Mesendoderm (in vitro differentiated cells): ENCODE results near the gene ING4.

Source experiments
- DNase-seq: peaks from one replicate; pipeline ENCODE4 v3.0.0; 2013
- H2AK5ac ChIP-seq: 2 replicates; pipeline ENCODE4 v1.6.1; 2013; ENCODE audit warnings: low read length, inconsistent platforms
- H2BK120ac ChIP-seq: 2 replicates; pipeline ENCODE4 v1.6.1; 2013; ENCODE audit warnings: low read depth, mild to moderate bottlenecking, low read length, moderate library complexity, mixed read lengths
- H2BK15ac ChIP-seq: replicated peaks from 2 replicates; pipeline ENCODE4 v1.6.1; 2013; ENCODE audit warnings: low read depth, mild to moderate bottlenecking, moderate library complexity
- H2BK5ac ChIP-seq: 2 replicates; pipeline ENCODE4 v1.6.1; 2013; ENCODE audit warnings: low read length, inconsistent platforms
- H3K18ac ChIP-seq: 2 replicates; pipeline ENCODE4 v1.6.1; 2013; ENCODE audit warnings: mild to moderate bottlenecking, low read length, mixed read lengths
- H3K23ac ChIP-seq: one replicate; pipeline ENCODE4 v1.6.1; 2013; ENCODE audit warnings: low read length
- H3K27ac ChIP-seq: 2 replicates; pipeline ENCODE4 v1.5.1; 2013; ENCODE audit warnings: low read depth, mild to moderate bottlenecking, inconsistent platforms, low read length, moderate library complexity
- H3K27me3 ChIP-seq: 2 replicates; pipeline ENCODE4 v1.6.1; 2013; ENCODE audit warnings: low read length, control low read depth, mild to moderate bottlenecking, inconsistent platforms; ENCODE audit not compliant: insufficient read depth, poor library complexity
- H3K36me3 ChIP-seq: 2 replicates; pipeline ENCODE4 v1.6.1; 2013; ENCODE audit warnings: low read length, inconsistent platforms; ENCODE audit not compliant: control insufficient read depth, insufficient read depth
- H3K4ac ChIP-seq: one replicate; pipeline ENCODE4 v1.6.1; 2013; ENCODE audit warnings: low read depth, mild to moderate bottlenecking, low read length, moderate library complexity
- H3K4me1 ChIP-seq: 2 replicates; pipeline ENCODE4 v1.6.1; 2013; ENCODE audit warnings: low read depth, low read length, inconsistent platforms; ENCODE audit not compliant: control insufficient read depth
- H3K4me2 ChIP-seq: 2 replicates; pipeline ENCODE4 v1.6.1; 2013; ENCODE audit warnings: low read length
- H3K4me3 ChIP-seq: 2 replicates; pipeline ENCODE4 v1.5.1; 2013; ENCODE audit warnings: mild to moderate bottlenecking, low read length
- H3K56ac ChIP-seq: one replicate; pipeline ENCODE4 v1.6.1; 2013; ENCODE audit warnings: low read length
- H3K79me1 ChIP-seq: 2 replicates; pipeline ENCODE4 v1.6.1; 2013; ENCODE audit warnings: low read length, inconsistent platforms
- H3K79me2 ChIP-seq: 2 replicates; pipeline ENCODE4 v1.6.1; 2013; ENCODE audit warnings: mild to moderate bottlenecking, low read length; ENCODE audit not compliant: control insufficient read depth, insufficient read depth
- H3K9ac ChIP-seq: 2 replicates; pipeline ENCODE4 v1.6.1; 2013; ENCODE audit warnings: low read length, inconsistent platforms
- H4K5ac ChIP-seq: one replicate; pipeline ENCODE4 v1.6.1; 2013; ENCODE audit warnings: low read length
- H4K8ac ChIP-seq: one replicate; pipeline ENCODE4 v1.6.1; 2013; ENCODE audit warnings: low read depth, mild to moderate bottlenecking, control low read depth, low read length, moderate library complexity
- WGBS: extraction: QIAGEN DNeasy Blood & Tissue Kit; methylation state at CpG from one replicate; pipeline ENCODE4 v1.1.7; 2013; ENCODE audit warnings: low lambda C conversion rate, missing lambda C conversion rate; ENCODE audit not compliant: insufficient coverage; ENCODE audit errors: extremely low coverage; 5-methylcytosine and 5-hydroxymethylcytosine counted together

ING4 gene

DNA sequence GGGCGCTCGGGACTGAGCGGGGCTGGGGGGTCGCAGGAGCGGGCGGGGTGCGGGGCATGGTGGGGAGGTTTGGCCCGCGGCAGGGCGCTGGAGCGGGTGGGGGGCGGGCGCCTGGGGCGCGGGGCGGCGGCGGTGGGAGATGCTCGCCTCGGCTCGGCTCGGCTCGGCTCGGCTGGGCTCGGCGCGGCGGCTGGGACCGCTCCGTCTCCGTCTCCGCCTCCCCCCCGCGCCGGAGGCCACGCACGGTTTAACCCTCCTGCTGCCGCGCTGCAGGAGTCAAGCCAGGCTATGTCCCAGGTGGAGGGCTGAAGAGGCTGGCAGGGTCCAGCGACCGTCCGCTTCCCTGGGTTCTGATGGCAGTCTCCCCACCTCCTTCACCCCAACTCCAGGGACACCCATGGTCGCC lies 37.7 kb upstream of the ING4 start, which contains the start of gene PIANP:
Gene PIANP (minus strand): TSS at position 170 of the 406 bp plus-strand sequence. CDS start 2,754 bp downstream, outside the sequence.
- no peaks in the 10 kb centered on the region for H3K36me3 ChIP-seq
- no peak for DNase-seq
- H2BK15ac ChIP-seq = no peak within 1 kb of the TSS
- peaks cover 6% of the 10 kb centered on the region for H3K27me3 ChIP-seq
- H3K4ac ChIP-seq = peak within 1 kb of the TSS; percentile 57
- H3K18ac ChIP-seq = peak within 1 kb of the TSS; percentile 77
- H2BK120ac ChIP-seq = no peak within 1 kb of the TSS
- no peak within 1 kb of the TSS for H3K27ac ChIP-seq
- no peak within 1 kb of the TSS for H4K5ac ChIP-seq
- no peak within 1 kb of the TSS for H4K8ac ChIP-seq
- H3K4me1 ChIP-seq = peaks cover 5% of the 10 kb centered on the region
- WGBS = no CpG with 5 or more reads among the region's 43 CpGs
- no peaks in the 10 kb centered on the region for H3K79me1 ChIP-seq
- peak within 1 kb of the TSS; percentile 91 for H3K56ac ChIP-seq
- H3K9ac ChIP-seq = peak within 1 kb of the TSS; percentile 78
- H3K23ac ChIP-seq = peak within 1 kb of the TSS; percentile 68
- H3K4me3 ChIP-seq = peak within 1 kb of the TSS; percentile 64
- no peak within 1 kb of the TSS for H2BK5ac ChIP-seq
- H3K79me2 ChIP-seq = no peaks in the 10 kb centered on the region
- H2AK5ac ChIP-seq = no peak within 1 kb of the TSS
- peak within 1 kb of the TSS; percentile 95 for H3K4me2 ChIP-seq

DNA sequence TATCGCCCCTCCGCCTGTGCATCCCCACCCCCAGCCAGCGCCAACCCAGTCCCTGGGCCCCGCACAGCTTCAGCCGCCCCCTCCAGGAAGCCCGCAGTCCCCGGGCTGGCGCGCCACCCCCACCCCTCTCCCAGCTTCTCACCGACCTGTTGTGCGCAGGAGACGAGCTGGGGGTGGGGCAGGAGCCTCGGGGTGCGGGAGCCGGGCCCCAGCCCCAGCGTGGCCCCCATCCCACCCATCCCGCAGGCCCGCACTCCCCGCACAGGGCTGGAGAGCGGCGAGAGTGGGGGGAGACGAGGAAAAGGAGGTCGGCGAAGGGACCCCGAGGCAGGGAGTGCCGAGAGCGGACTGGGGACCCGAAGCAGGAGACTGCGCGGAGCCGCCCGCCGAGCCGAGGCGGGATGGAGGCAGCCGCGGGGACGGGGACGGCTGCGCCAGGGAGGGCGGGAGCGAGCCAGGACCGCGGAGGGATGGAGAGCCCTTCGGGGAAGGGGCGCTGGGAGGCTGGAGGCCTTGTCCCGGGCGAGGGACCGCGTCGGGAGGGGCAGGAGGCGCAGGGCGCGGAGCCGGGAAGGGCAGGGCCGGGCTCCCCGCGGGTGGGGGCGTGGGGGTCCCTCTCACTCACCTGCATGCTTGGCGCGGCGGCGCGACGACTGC lies 37.2 kb upstream of the ING4 start:
- WGBS = no CpG with 5 or more reads among the region's 65 CpGs
- peak overlapping the region; percentile 77 for H3K18ac ChIP-seq
- H3K4ac ChIP-seq = peak overlapping the region; percentile 57
- H3K27ac ChIP-seq = no peak overlapping the region
- peak overlapping the region; percentile 78 for H3K9ac ChIP-seq
- no peak overlapping the region for H2BK5ac ChIP-seq
- no peak overlapping the region for H4K8ac ChIP-seq
- peaks cover 6% of the 10 kb centered on the region for H3K27me3 ChIP-seq
- H3K79me2 ChIP-seq = no peaks in the 10 kb centered on the region
- peak overlapping the region; percentile 91 for H3K56ac ChIP-seq
- peaks cover 5% of the 10 kb centered on the region for H3K4me1 ChIP-seq
- peak; percentile 41 for DNase-seq
- H2AK5ac ChIP-seq = no peak overlapping the region
- H2BK120ac ChIP-seq = no peak overlapping the region
- peak overlapping the region; percentile 61 for H3K4me2 ChIP-seq
- no peaks in the 10 kb centered on the region for H3K79me1 ChIP-seq
- H4K5ac ChIP-seq = no peak overlapping the region
- peak overlapping the region; percentile 64 for H3K4me3 ChIP-seq
- H3K36me3 ChIP-seq = no peaks in the 10 kb centered on the region
- H2BK15ac ChIP-seq = no peak overlapping the region
- peak overlapping the region; percentile 68 for H3K23ac ChIP-seq

DNA sequence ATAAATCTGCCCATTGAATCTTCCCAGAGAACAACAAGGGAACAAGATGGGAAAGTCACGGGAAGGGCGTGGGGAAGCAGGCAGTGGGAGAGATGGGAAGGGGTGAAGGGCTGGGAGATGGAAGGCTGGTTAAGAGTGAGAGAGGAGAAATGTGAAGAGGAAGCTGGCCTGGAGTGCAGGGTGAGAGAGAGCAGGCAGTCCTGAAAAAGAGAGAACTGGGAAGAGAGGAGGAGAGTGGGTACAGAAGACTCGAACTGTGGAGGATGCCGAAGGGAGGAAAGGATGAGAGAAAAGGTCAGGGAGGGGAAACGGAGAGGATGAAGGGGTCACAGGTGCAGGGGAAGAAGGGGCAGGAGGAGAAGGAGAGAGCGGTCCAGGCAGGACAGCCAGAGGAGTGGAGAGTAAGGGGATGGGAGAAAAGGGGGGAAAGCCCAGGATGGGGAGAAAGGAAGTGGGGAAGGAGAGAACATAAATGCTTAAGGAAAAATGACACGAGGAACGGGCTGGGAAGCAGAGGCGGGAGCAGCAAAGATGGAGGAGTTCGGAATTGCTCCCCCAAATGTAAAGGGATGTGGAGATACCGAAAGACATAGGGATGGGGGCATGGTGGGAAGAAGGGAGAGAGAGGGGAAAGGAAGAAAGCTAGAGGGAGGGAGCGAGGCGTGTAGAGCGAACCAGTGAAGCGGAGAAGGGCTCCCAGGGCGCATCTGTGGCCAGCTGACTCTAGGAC lies 36.5 kb upstream of the ING4 start:
- no peak overlapping the region for H2BK5ac ChIP-seq
- no peaks in the 10 kb centered on the region for H3K79me2 ChIP-seq
- H4K8ac ChIP-seq = no peak overlapping the region
- H2BK15ac ChIP-seq = no peak overlapping the region
- H3K23ac ChIP-seq = no peak overlapping the region
- H2BK120ac ChIP-seq = no peak overlapping the region
- H3K18ac ChIP-seq = peak overlapping the region; percentile 77
- H4K5ac ChIP-seq = no peak overlapping the region
- H3K36me3 ChIP-seq = no peaks in the 10 kb centered on the region
- no peak for DNase-seq
- H3K4ac ChIP-seq = peak overlapping the region; percentile 57
- peak overlapping the region; percentile 61 for H3K4me2 ChIP-seq
- no CpG with 5 or more reads among the region's 16 CpGs for WGBS
- peak overlapping the region; percentile 91 for H3K56ac ChIP-seq
- H2AK5ac ChIP-seq = no peak overlapping the region
- H3K4me1 ChIP-seq = peaks cover 5% of the 10 kb centered on the region
- no peaks in the 10 kb centered on the region for H3K79me1 ChIP-seq
- H3K27ac ChIP-seq = no peak overlapping the region
- peaks cover 6% of the 10 kb centered on the region for H3K27me3 ChIP-seq
- H3K9ac ChIP-seq = peak overlapping the region; percentile 78
- H3K4me3 ChIP-seq = peak overlapping the region; percentile 19

DNA sequence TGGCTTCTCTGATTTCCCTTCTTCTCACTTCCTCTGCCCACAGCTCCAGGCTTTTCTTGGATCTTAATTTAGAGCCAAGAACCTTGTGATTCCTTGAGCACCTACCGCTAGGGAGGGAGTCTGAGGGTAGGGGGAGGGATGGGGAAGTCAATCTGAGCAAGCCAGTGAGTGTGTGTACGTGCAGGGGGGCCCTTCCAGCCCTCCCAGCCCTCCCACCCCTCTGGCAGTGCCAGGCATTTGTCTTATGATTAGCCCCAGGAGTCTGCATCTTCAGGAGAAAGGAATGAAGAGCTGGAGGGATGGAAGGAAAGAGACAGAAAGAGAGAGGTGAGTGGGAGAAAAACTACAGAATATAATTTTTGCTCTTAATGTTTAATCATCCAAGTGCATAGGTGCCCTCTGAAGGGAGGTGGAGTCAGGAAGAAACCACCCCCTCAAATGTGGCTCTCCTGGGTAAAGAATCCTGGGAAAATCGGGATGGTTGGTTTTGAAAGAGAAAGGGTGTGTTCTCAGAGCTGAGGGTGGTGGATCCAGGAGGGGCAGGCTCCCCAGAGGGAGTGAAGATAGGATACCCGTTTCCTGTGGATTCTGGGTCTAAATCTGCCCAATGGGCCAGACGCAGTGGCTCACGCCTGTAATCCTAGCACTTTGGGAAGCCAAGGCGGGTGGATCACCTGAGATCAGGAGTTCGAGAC lies 35.6 kb upstream of the ING4 start:
- Histone ChIP-seq H3K36me3 (no peaks in the 10 kb centered on the region), H4K8ac (no peak overlapping the region), H2BK120ac (no peak overlapping the region), H2BK5ac (no peak overlapping the region), H3K4me1 (peaks cover 5% of the 10 kb centered on the region), H3K27me3 (peaks cover 6% of the 10 kb centered on the region), H3K23ac (no peak overlapping the region), H3K18ac (peak overlapping the region; percentile 7), H2BK15ac (no peak overlapping the region), H4K5ac (no peak overlapping the region), H2AK5ac (no peak overlapping the region), H3K9ac (peak overlapping the region; percentile 21), H3K4me2 (no peak overlapping the region), H3K79me2 (no peaks in the 10 kb centered on the region), H3K79me1 (no peaks in the 10 kb centered on the region), H3K56ac (peak overlapping the region; percentile 52), H3K27ac (no peak overlapping the region), H3K4ac (no peak overlapping the region), H3K4me3 (no peak overlapping the region)
- WGBS = no CpG with 5 or more reads among the region's 8 CpGs
- DNase-seq = peak; percentile 45

DNA sequence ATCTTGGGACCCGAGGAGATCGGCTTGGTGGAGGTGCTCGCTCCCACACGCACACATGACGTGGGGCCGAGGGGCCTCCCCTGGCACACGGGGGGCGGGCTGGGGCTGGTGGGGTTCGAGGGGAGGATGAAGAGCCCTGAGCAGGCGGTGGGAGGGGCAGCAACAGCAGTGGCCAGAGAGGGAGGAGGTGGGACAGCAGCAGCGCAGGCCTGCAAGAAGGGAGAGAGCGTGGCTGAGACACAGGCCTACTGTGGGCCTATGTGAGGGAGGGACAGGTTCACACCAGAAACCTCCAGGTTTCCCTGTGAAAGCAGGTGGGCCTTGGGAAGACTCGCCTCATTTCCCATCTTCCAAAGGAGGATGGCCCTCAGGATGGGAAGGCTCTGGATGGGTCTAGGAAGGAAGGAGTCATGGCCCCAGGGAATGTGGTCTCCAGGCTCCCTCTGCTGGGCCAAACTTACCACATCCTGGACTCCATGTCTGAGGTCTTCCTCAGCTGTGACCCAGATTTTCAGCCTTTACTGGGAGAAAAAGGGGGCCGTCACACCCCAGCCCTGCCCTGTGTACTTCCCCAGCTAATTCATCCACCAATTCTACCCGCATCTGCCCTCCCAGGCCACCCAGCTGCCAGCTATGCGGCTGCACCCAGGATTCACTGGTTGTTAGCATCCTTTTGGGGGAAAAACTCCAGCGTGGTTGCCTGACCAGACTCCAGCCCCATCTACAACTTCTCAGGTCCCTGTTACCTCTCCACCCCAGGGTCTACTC lies 34.8 kb upstream of the ING4 start:
- no peak overlapping the region for H4K8ac ChIP-seq
- H3K9ac ChIP-seq = peak overlapping the region; percentile 21
- peaks cover 6% of the 10 kb centered on the region for H3K27me3 ChIP-seq
- H3K4ac ChIP-seq = no peak overlapping the region
- H3K4me3 ChIP-seq = no peak overlapping the region
- no peak overlapping the region for H2BK120ac ChIP-seq
- H3K36me3 ChIP-seq = no peaks in the 10 kb centered on the region
- peak overlapping the region; percentile 52 for H3K56ac ChIP-seq
- DNase-seq = peak; percentile 88
- H3K4me1 ChIP-seq = peaks cover 5% of the 10 kb centered on the region
- H3K4me2 ChIP-seq = no peak overlapping the region
- H3K18ac ChIP-seq = peak overlapping the region; percentile 7
- no peak overlapping the region for H2AK5ac ChIP-seq
- H3K27ac ChIP-seq = no peak overlapping the region
- no peak overlapping the region for H2BK15ac ChIP-seq
- H3K79me2 ChIP-seq = no peaks in the 10 kb centered on the region
- H2BK5ac ChIP-seq = no peak overlapping the region
- no peaks in the 10 kb centered on the region for H3K79me1 ChIP-seq
- H4K5ac ChIP-seq = no peak overlapping the region
- H3K23ac ChIP-seq = no peak overlapping the region
- no CpG with 5 or more reads among the region's 17 CpGs for WGBS
